ENCODE measurements around the gene CAMK2N1.

DNA sequence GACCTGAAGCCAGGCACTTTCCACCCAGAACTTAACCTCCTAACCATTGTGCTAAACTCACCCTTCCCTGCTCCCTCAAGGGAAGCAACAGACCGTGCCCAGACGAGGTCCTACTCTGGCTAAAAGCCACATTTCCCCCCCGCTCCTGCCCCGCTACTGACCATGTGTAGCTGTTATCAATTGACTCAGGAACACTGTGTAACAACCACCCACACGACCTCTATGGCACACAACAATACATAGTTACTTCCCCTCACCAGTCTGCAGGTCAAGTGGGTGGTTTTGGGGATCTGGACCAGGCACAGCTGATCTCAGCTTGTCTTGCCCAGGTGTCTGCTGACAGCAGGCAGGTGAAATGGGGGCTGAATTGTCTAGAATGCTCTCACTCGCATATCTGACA is 40.1 kb downstream of the CAMK2N1 start:
- TF ChIP-seq, protein P1, sequence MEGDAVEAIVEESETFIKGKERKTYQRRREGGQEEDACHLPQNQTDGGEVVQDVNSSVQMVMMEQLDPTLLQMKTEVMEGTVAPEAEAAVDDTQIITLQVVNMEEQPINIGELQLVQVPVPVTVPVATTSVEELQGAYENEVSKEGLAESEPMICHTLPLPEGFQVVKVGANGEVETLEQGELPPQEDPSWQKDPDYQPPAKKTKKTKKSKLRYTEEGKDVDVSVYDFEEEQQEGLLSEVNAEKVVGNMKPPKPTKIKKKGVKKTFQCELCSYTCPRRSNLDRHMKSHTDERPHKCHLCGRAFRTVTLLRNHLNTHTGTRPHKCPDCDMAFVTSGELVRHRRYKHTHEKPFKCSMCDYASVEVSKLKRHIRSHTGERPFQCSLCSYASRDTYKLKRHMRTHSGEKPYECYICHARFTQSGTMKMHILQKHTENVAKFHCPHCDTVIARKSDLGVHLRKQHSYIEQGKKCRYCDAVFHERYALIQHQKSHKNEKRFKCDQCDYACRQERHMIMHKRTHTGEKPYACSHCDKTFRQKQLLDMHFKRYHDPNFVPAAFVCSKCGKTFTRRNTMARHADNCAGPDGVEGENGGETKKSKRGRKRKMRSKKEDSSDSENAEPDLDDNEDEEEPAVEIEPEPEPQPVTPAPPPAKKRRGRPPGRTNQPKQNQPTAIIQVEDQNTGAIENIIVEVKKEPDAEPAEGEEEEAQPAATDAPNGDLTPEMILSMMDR (IDR thresholded peaks at IDR 0.05) = no peak
- TF ChIP-seq POLR2A (IDR thresholded peaks at IDR 0.05) = no peak

Data from heart left ventricle (tissue), 13 donors.